Panc1 (cell line): ENCODE data around the gene BRD1.

ENCODE experiments used
- CTCF ChIP-seq: fragments of 450-650 bp; IDR thresholded peaks from 2 replicates; pipeline ENCODE4 v1.5.1; 2017; ENCODE audit warnings: mild to moderate bottlenecking
- POLR2AphosphoS5 ChIP-seq: IDR thresholded peaks from 2 replicates; pipeline ENCODE4 v1.6.1; 2012; ENCODE audit warnings: mild to moderate bottlenecking, low read depth, low read length, moderate library complexity

DNA sequence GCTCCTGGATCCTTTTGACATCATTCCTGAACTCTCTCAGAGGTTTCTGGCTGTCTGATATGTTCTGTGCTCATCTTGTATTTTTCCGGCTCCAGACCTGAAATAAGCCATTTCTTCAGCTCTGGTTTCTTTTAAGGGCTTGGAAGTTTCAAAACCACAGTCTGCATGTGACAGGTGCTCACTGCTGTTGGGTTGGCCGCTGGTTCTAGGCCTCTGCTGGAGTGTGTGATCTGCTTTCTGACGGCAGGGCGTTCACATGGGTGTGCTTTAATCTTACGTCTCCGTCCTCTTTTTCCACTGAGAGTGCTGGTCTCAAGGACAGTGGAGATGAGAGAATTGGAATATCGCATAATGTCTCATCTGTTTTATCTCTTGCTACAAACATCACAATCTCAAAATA, 36.3 kb upstream of the BRD1 start:
- TF ChIP-seq CTCF: no peak
- TF ChIP-seq POLR2AphosphoS5: no peak
